ENCODE results near the gene HLA-DQB1. TPM values are rescaled to one million over a fixed set of nuclear protein-coding genes. Genes with fewer than 3 reads are reported as not detected.
A peak's percentile ranks its signal among the peaks of the same experiment; 100 is the strongest.
"Not testable (repeated sequence)": the region's sequence is repeated elsewhere in the genome, so short reads cannot be mapped to it uniquely, and the experiment has no call there.

HLA-DQB1 gene
- total RNA-seq (2014; rRNA removed; shearing (Covaris generic)) = not detected in 2 replicates

- in situ Hi-C loops (cut with HindIII; ENCODE audit: low sequenced_read_pairs) = loop anchor here (10.0 kb wide), 1 partner anchor 98 kb away; the partner anchor contains the start of gene HLA-DQB2
These were observed at the start of gene HLA-DQB1 for GRCh38 chr6:32666420-32667300. HLA-DQB1 (minus strand) TSS chr6:32666657; CDS start chr6:32666607, 50 bp downstream.

GRCh38 chr6:32713241-32713640 is 46.8 kb upstream of the HLA-DQB1 start:
- in situ Hi-C loops (cut with HindIII; ENCODE audit: low sequenced_read_pairs) = no loop called here
- no peak for DNase-seq (ENCODE audit: low spot score)

More at GRCh38 chr6:32666420-32667300, at the start of gene HLA-DQB1:
- peak; percentile 48 for DNase-seq (ENCODE audit: low spot score)

- no peak for DNase-seq (ENCODE audit: low spot score)
- in situ Hi-C loops (cut with HindIII; ENCODE audit: low sequenced_read_pairs) = no loop called here
These were observed 43.2 kb upstream of the HLA-DQB1 start for GRCh38 chr6:32709625-32710024.

GRCh38 chr6:32705164-32705563 is 38.7 kb upstream of the HLA-DQB1 start:
- in situ Hi-C loops (cut with HindIII; ENCODE audit: low sequenced_read_pairs); DNase-seq (ENCODE audit: low spot score): not testable (repeated sequence)

GRCh38 chr6:32703347-32703746 is 36.9 kb upstream of the HLA-DQB1 start:
- no peak for DNase-seq (ENCODE audit: low spot score)
- in situ Hi-C loops (cut with HindIII; ENCODE audit: low sequenced_read_pairs) = no loop called here

GRCh38 chr6:32700391-32701040 is 34.1 kb upstream of the HLA-DQB1 start:
- DNase-seq (ENCODE audit: low spot score) = peak; percentile 73

GRCh38 chr6:32697031-32697430 is 30.6 kb upstream of the HLA-DQB1 start:
- in situ Hi-C loops (cut with HindIII; ENCODE audit: low sequenced_read_pairs) = no loop called here
- DNase-seq (ENCODE audit: low spot score) = no peak

More at GRCh38 chr6:32700391-32701040, 34.1 kb upstream of the HLA-DQB1 start:
- in situ Hi-C loops (cut with HindIII; ENCODE audit: low sequenced_read_pairs) = no loop called here

GRCh38 chr6:32692019-32692418 is 25.6 kb upstream of the HLA-DQB1 start:
- in situ Hi-C loops (cut with HindIII; ENCODE audit: low sequenced_read_pairs) = no loop called here
- DNase-seq (ENCODE audit: low spot score) = no peak

GRCh38 chr6:32689531-32690501 is 23.4 kb upstream of the HLA-DQB1 start:
- no peak for DNase-seq (ENCODE audit: low spot score)
- in situ Hi-C loops (cut with HindIII; ENCODE audit: low sequenced_read_pairs) = no loop called here

- in situ Hi-C loops (cut with HindIII; ENCODE audit: low sequenced_read_pairs) = no loop called here
- DNase-seq (ENCODE audit: low spot score) = no peak
These were observed 19.1 kb upstream of the HLA-DQB1 start for GRCh38 chr6:32685603-32686002.

- DNase-seq (ENCODE audit: low spot score) = no peak
- in situ Hi-C loops (cut with HindIII; ENCODE audit: low sequenced_read_pairs) = no loop called here
These were observed 17.8 kb upstream of the HLA-DQB1 start for GRCh38 chr6:32684246-32684645.

GRCh38 chr6:32680055-32680454 is 13.6 kb upstream of the HLA-DQB1 start:
- in situ Hi-C loops (cut with HindIII; ENCODE audit: low sequenced_read_pairs) = no loop called here
- DNase-seq (ENCODE audit: low spot score) = no peak

GRCh38 chr6:32679492-32679891 is 13.0 kb upstream of the HLA-DQB1 start:
- no peak for DNase-seq (ENCODE audit: low spot score)
- in situ Hi-C loops (cut with HindIII; ENCODE audit: low sequenced_read_pairs) = no loop called here

- DNase-seq (ENCODE audit: low spot score); in situ Hi-C loops (cut with HindIII; ENCODE audit: low sequenced_read_pairs): not testable (repeated sequence)
These were observed 7.7 kb upstream of the HLA-DQB1 start for GRCh38 chr6:32674123-32674522.

- in situ Hi-C loops (cut with HindIII; ENCODE audit: low sequenced_read_pairs); DNase-seq (ENCODE audit: low spot score): not testable (repeated sequence)
These were observed 5.5 kb upstream of the HLA-DQB1 start for GRCh38 chr6:32671908-32672307.

GRCh38 chr6:32669893-32670292 is 3.4 kb upstream of the HLA-DQB1 start:
- DNase-seq (ENCODE audit: low spot score) = no peak
- in situ Hi-C loops (cut with HindIII; ENCODE audit: low sequenced_read_pairs) = loop anchor here (10.0 kb wide), 1 partner anchor 95 kb away; the partner anchor contains the start of gene HLA-DQB2

- in situ Hi-C loops (cut with HindIII; ENCODE audit: low sequenced_read_pairs) = loop anchor here (10.0 kb wide), 1 partner anchor 96 kb away; the partner anchor contains the start of gene HLA-DQB2
- DNase-seq (ENCODE audit: low spot score) = no peak
These were observed 2.8 kb upstream of the HLA-DQB1 start for GRCh38 chr6:32669240-32669639.

- in situ Hi-C loops (cut with HindIII; ENCODE audit: low sequenced_read_pairs) = loop anchor here (10.0 kb wide), 1 partner anchor 97 kb away; the partner anchor contains the start of gene HLA-DQB2
- peak; percentile 20 for DNase-seq (ENCODE audit: low spot score)
These were observed 1.8 kb upstream of the HLA-DQB1 start for GRCh38 chr6:32668226-32668747.
